Activated T-helper 1 cell treated with anti-CD3 and anti-CD28 coated beads, Interleukin-12 subunit alpha, Interleukin-12 subunit beta, Interleukin-2, Interleukin-4 antibody, amounts not matched to agents 30 ng/mL and 10 ng/mL and 1 ng/mL, durations not matched to agents 14 hours and 24 hours and 36 hours (primary cell): ENCODE data around the gene REXO1. TPM values are rescaled to one million over a fixed set of nuclear protein-coding genes. Genes with fewer than 3 reads are reported as not detected.

ENCODE experiments used
- DNase-seq: peaks from one replicate; pipeline ENCODE4 v3.0.0; 2021; ENCODE audit warnings: low spot score
- H3K27ac Mint-ChIP-seq: one replicate; pipeline ENCODE4 v1.8.0; 2021; ENCODE audit warnings: mild to moderate bottlenecking, mixed read lengths
- H3K27me3 Mint-ChIP-seq: one replicate; pipeline ENCODE4 v1.8.0; 2022; ENCODE audit warnings: mild to moderate bottlenecking, moderate library complexity, mixed read lengths; ENCODE audit not compliant: insufficient read depth
- H3K36me3 Mint-ChIP-seq: one replicate; pipeline ENCODE4 v1.8.0; 2021; ENCODE audit warnings: low read depth, mixed read lengths
- H3K4me1 Mint-ChIP-seq: one replicate; pipeline ENCODE4 v1.8.0; 2021; ENCODE audit warnings: low read depth, mixed read lengths
- H3K4me3 Mint-ChIP-seq: one replicate; pipeline ENCODE4 v1.8.0; 2021; ENCODE audit warnings: mild to moderate bottlenecking, moderate library complexity, mixed read lengths
- H3K9me3 Mint-ChIP-seq: one replicate; pipeline ENCODE4 v1.8.0; 2021; ENCODE audit warnings: mixed read lengths
- intact Hi-C: fragments of 100-400 bp; cut with micrococcal nuclease; formaldehyde crosslinking; loops from one replicate; pipeline ENCODE4 v1.15.1; 2024
- total RNA-seq: library from RNA; stranded (reverse); gene quantifications from 2 replicates; pipeline ENCODE4 v1.2.3, GENCODE V29; 2022

Gene REXO1
- total RNA-seq, 1 donor from 2014 or later: 64.5 TPM

DNA sequence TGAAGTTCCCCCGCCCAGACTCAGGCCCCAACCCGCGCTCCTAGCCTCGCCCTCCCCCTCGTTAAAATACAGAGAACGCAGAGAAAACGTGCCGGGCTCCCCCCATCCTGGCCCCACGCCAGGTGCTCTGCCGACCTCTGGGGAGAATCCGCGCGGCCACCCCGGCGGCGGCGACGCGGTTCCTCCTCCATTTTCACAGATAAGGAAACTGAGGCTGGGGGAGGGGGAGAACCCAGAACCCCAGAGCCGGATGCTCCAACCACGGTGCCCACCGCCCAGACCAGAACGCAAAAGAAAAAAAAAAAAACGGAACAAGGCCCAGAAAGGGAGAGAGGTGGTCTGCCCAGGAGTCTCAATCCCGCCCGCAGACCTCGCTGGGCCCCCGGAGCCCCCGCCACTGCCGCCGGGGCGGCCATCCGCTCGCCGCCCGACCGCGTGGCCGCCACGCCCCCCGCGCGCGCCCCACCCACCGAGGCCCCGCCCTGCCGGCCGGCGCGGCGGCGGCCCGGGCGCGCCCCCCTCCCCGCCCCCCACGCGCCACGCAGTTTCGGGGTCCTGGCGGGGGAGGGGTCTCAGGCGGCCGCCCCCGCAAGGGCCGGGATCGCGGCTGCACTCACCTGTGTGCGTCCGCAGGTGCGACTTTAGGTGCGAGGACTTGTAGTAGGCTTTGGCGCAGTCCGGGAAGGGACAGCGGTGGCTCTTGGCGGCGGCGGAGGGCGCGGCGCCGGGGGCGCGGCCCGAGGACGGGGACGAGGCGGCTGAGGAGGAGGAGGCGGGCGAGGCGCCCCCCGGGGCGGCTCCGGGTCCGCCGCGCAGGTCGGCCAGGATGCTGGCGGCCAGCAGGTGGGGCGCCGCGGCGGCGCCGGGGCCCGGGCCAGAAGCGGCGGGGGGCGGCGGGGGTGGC lies 14.4 kb upstream of the REXO1 start:
- Mint-ChIP-seq H3K4me3 (peak overlapping the region; percentile 95), H3K27me3 (peaks cover 2% of the 10 kb centered on the region), H3K9me3 (no peaks in the 10 kb centered on the region), H3K4me1 (peaks cover 22% of the 10 kb centered on the region), H3K36me3 (peaks cover 2% of the 10 kb centered on the region), H3K27ac (peak overlapping the region; percentile 95)
- DNase-seq: peak; percentile 53
- intact Hi-C loops: loop anchor here (1.0 to 5.0 kb wide), 5 partner anchors 7 to 613 kb away; partner anchors contain the start of genes AP3D1, DAZAP1, PCSK4 and REEP6

DNA sequence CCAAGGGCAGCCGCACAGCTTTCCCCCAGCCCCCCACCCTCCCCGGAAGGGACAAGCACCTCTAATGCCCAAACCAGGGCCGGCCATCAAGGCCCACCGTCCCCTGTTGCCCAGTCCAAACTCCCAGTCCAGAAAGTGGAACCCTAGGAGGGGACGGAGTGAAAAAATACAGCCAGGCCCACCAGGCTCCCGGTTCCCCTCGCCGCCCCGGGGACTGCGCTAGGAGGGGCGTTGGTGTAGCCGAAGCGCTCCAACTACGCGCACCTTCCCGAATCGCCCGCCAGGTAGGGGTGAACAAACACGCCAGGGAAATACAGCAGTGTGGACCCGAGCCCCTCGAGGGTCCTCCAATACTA lies 13.8 kb upstream of the REXO1 start:
- H3K4me1 Mint-ChIP-seq: peaks cover 22% of the 10 kb centered on the region
- no peak for DNase-seq
- peak overlapping the region; percentile 95 for H3K27ac Mint-ChIP-seq
- peaks cover 2% of the 10 kb centered on the region for H3K36me3 Mint-ChIP-seq
- H3K27me3 Mint-ChIP-seq: peaks cover 2% of the 10 kb centered on the region
- intact Hi-C loops: loop anchor here (5.0 kb wide), 3 partner anchors 290 to 455 kb away; partner anchors contain the start of genes AP3D1, DAZAP1, PCSK4 and REEP6
- no peaks in the 10 kb centered on the region for H3K9me3 Mint-ChIP-seq
- peak overlapping the region; percentile 95 for H3K4me3 Mint-ChIP-seq

DNA sequence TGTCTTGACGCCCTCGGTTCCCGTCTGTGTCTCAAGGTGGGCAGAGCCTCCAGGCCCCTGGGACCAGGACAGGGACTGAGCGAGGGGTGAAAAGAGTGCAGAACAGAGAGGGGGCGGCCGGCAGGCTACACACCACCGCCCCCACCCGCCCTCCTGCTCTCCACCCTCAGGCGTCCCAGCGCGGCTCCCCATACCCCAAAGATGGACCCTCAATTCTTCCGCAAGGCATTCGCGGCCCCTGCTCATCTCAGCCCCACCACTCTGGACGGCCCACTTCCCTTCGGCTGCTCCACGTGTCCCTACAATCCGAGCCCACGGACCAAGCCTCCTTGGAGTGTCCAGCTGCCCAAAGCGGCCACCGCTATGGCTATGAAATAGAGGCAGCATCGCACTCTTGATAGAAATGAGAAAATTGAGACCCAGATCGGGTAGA lies 13.3 kb upstream of the REXO1 start:
- Mint-ChIP-seq H3K27me3 (peaks cover 2% of the 10 kb centered on the region), H3K36me3 (peaks cover 2% of the 10 kb centered on the region), H3K27ac (peak overlapping the region; percentile 68), H3K4me3 (peak overlapping the region; percentile 95), H3K9me3 (no peaks in the 10 kb centered on the region), H3K4me1 (peaks cover 22% of the 10 kb centered on the region)
- intact Hi-C loops: loop anchor here (5.0 kb wide), 3 partner anchors 291 to 454 kb away; partner anchors contain the start of genes AP3D1, DAZAP1, PCSK4 and REEP6
- no peak for DNase-seq

DNA sequence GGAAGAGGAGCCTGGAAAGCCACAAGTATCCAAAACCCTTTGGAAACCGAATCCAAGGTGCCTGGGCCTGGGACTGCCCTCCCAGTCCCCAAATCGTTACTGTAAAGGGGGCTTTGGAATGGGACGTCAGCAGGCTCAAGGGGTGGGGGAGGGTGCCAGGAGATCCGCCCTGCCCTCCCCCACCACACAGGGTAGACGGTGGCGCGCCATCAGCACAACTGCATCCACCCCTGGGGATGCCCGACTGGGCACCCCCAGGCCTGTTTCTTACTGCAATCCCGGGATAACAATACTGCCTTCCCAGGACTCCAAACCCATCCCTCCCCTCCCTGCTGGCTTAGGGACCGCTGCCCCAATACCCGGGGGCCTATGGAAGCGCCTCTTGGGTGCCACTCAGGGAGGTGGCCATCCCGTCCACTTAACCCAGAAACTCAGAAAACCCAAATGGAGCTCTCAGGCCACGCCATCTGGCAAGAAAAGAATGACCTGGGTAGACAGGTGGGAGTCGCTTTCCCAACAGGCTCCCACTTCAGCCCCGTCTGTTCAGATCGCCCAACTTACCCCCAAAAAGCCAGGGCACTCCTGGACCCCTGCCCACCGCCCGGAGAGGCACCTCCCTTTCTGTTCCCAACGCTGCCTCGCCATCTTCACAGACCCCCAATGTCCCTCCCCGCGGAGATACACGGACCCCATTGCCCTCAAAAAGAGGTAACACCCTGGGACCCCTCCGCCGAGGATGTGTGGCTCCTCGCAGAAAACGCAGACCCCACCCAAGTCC lies 12.7 kb upstream of the REXO1 start:
- Mint-ChIP-seq H3K4me3 (peak overlapping the region; percentile 95), H3K4me1 (peaks cover 23% of the 10 kb centered on the region), H3K27me3 (peaks cover 2% of the 10 kb centered on the region), H3K27ac (peak overlapping the region; percentile 68), H3K36me3 (peaks cover 2% of the 10 kb centered on the region), H3K9me3 (no peaks in the 10 kb centered on the region)
- intact Hi-C loops: loop anchor here (5.0 kb wide), 3 partner anchors 291 to 454 kb away; partner anchors contain the start of genes AP3D1, DAZAP1, PCSK4 and REEP6
- no peak for DNase-seq

DNA sequence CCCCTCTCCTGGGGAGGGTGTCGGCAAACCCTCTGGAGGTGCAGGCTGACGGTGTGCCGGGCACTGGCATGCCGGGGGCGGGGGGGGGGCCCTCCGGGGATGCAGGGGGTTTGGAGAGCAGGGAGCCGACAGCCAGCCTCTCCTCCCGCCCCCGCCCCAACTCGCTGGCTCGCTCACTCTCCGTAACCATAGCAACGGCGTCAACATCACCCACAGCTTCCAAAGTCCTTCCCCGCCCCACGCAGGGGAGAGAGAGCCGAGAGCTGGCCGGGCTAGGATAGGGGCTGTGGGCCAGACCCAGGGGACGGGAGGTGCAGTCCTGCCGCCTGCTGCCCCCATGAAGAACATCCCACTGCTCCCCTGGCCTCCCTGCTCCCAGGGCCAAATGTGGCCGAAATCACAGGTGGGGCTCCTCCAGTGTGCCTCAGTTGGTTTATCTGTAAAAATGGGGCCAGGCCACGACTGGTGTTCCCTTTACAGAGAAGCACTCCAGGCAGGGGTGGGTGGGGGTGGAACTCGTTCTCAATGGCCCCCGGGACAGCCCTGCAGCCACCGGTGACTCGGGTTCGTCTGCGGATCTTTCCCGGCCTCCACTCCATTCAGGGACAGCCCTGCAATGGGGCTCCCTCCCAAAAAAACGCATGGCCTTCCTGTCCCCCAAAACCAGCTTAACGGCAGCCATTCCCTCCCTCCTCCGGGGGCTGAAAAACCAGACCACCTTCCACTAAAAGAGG lies 11.9 kb upstream of the REXO1 start:
- Mint-ChIP-seq H3K36me3 (peaks cover 2% of the 10 kb centered on the region), H3K4me3 (no peak overlapping the region), H3K27ac (no peak overlapping the region), H3K4me1 (peaks cover 30% of the 10 kb centered on the region), H3K27me3 (peaks cover 2% of the 10 kb centered on the region), H3K9me3 (no peaks in the 10 kb centered on the region)
- intact Hi-C loops: loop anchor here (5.0 kb wide), 3 partner anchors 292 to 453 kb away; partner anchors contain the start of genes AP3D1, DAZAP1, PCSK4 and REEP6
- DNase-seq: no peak

DNA sequence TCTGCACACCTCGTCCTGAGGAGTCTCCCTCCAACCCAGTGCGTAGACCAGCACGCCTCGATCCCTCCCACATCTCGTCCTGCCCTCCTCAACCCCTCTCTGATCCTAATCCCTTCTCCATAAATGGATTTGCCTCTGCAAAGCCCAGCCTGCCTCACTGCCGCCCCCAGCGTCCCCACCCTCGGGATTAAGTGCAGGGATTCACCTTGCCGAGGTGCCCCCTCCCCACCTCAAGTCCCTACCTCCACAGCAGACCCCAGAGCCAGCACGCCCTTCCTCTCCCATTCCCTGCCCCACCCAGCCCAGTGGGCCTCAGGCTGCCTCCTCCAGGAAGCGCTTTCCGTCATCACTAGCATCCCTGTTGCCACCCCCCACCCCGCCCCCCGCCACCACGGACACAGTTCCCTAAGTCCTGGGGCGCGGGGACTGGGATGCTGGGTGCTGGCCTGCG lies 11.1 kb upstream of the REXO1 start:
- Mint-ChIP-seq H3K36me3 (peaks cover 2% of the 10 kb centered on the region), H3K4me3 (peak overlapping the region; percentile 22), H3K27ac (peak overlapping the region; percentile 67), H3K9me3 (no peaks in the 10 kb centered on the region), H3K4me1 (peaks cover 36% of the 10 kb centered on the region), H3K27me3 (peaks cover 2% of the 10 kb centered on the region)
- DNase-seq: no peak
- intact Hi-C loops: no loop called here

DNA sequence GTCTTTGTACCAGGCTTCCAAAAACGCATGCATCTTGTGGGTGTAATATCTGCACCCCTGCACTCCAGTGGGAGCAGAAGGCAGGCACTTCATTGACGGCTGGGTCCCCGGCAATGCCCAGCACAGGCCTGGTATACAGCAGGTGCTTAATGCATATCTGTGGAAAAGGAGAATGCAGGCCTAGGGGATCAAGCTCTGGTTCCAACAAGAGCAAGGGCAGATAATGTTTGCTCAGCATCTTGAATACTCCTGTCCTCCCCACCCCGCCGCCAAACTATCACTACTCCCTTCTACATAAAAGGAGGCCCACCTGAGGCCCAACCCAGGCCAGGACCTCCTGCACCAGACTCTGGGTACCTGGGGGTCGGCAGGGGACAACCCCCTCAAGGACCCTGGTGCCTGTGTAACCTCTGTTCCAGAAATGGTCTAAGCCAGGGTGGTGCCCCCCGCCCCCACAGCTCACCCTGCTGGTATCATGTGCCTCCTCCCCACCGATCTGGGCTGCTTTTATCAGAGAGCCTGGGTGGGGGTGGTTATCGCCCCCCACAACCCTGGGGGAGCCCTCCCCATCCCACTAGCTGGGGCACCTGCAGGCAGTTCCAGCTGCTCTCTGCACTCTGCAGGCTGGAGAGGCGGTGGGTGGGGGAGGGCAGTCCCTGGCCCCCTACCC lies 10.3 kb upstream of the REXO1 start:
- H3K4me3 Mint-ChIP-seq: peak overlapping the region; percentile 61
- intact Hi-C loops: no loop called here
- H3K36me3 Mint-ChIP-seq: peaks cover 2% of the 10 kb centered on the region
- H3K27ac Mint-ChIP-seq: no peak overlapping the region
- peaks cover 2% of the 10 kb centered on the region for H3K27me3 Mint-ChIP-seq
- H3K9me3 Mint-ChIP-seq: no peaks in the 10 kb centered on the region
- peaks cover 37% of the 10 kb centered on the region for H3K4me1 Mint-ChIP-seq
- DNase-seq: no peak

DNA sequence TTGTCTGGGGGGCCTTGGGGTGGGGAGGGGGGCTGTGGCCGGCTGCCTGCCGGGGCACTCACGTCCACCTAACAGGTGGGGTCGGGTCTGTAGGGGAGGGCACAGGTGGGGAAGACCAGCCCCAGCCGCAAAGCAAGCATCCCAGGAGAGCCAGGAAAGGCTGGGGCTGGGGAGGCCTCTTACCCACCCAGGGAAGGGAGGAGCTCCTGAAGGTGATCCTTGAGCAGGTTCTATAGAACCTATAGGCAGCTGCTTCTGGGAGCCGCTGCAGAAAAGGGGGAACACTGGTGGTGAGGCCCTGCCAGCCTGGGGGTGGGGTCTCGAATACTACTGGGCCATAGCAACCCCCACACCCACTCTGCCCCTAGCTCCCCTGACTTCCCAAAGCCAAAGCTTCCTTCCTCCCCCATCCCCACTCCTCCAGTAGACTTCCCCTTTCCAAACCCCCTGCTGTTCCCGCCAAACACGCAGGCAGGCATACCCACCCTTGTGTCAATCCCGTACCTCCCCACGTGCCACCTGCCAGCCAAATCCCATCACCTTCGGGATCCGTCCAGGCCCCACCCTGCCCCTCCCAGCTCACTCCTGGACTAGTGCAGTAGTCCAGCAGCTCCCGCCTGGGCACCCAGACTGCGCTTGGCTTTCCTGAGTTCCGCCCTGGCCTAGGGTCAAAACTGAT lies 9.5 kb upstream of the REXO1 start:
- peak overlapping the region; percentile 61 for H3K4me3 Mint-ChIP-seq
- H3K4me1 Mint-ChIP-seq: peaks cover 43% of the 10 kb centered on the region
- peaks cover 6% of the 10 kb centered on the region for H3K36me3 Mint-ChIP-seq
- intact Hi-C loops: no loop called here
- DNase-seq: no peak
- H3K9me3 Mint-ChIP-seq: no peaks in the 10 kb centered on the region
- peaks cover 2% of the 10 kb centered on the region for H3K27me3 Mint-ChIP-seq
- H3K27ac Mint-ChIP-seq: peak overlapping the region; percentile 67

DNA sequence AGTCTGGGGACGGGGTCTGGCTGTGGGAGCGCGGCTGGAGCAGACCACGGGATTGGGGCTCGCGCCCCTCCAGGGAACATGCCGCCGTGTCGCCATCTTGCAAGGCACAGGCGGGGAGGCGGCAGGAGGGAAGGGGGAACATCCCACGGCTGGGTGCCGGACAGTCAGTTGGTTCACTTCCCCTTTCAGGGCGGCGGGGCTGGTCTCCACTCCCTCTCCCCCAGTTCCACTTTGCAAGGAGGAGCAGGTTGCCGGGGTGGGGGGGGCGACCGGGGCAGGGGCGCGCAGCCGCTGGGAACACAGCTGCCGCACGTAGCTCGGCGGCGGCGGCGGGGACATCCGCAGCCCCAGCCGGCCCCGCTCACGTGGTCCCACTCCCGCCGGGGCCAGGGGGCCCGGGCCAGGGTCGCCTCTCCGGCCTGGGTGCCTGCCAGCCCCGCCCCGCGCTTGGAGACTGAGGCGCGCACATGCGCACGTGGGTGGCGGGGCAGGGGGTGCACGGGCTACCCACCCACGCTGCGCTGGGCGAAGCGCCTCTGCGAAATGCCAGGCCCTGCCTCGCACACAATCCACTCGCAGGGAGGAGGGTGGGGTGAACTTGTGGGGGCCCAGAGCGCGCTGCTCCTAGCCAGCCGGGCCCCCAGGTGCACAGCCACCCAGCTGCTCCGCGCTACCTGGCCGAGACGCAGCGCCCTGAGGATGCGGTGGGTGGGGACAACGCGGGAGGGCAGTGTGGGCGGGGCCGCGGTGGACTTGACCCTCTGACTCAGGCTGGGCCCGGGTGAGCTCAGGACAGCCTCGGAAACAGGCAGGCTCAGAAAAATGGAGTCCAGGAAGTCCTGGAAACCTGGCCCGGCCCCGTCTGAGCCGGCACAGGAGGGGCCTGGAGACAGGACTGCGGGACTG lies 8.7 kb upstream of the REXO1 start:
- Mint-ChIP-seq H3K4me3 (peak overlapping the region; percentile 80), H3K27me3 (no peaks in the 10 kb centered on the region), H3K9me3 (no peaks in the 10 kb centered on the region), H3K27ac (peak overlapping the region; percentile 86), H3K4me1 (peaks cover 38% of the 10 kb centered on the region), H3K36me3 (peaks cover 6% of the 10 kb centered on the region)
- intact Hi-C loops: no loop called here
- DNase-seq: peak; percentile 27

DNA sequence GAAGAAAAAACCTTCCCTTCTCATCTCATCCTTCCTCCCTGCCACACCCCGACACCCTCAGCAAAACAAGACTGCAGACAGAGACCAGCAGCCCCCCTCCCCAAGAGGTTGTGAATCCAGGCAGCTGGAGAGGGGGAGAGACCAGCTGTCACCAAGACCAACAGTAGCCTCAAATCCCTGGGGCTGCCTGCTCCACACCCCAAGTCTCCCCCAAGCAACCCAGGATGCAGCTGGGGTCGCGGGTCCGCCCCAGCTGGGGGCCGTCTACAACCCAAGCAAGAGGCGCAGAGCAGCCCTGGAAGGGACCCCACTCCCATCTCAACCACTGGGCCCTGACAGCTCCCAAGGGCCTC lies 8.0 kb upstream of the REXO1 start:
- H3K4me1 Mint-ChIP-seq: peaks cover 32% of the 10 kb centered on the region
- DNase-seq: no peak
- intact Hi-C loops: no loop called here
- peak overlapping the region; percentile 80 for H3K4me3 Mint-ChIP-seq
- H3K36me3 Mint-ChIP-seq: peaks cover 4% of the 10 kb centered on the region
- no peaks in the 10 kb centered on the region for H3K27me3 Mint-ChIP-seq
- H3K27ac Mint-ChIP-seq: peak overlapping the region; percentile 86
- no peaks in the 10 kb centered on the region for H3K9me3 Mint-ChIP-seq

DNA sequence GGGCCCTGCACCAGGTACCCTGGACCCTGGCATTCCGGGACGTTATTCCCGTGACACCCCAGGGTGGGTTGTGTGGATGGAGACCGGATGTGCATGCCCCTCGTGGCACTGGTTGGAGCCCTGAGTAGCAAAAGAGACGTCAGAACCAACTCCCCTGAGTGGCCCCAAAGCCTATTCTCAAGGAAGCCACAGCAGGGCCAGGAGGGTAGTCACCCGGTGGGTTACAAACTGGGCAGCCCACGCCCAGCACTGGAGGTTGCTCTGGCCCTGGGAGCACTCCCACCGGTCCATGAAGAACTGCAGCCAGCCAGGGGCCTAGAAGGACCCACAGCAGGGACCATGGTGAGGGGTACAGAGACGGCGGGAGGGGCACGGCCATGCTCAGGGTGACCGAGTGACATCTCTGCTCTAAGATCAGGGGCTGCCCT lies 7.6 kb upstream of the REXO1 start:
- Mint-ChIP-seq H3K4me1 (peaks cover 27% of the 10 kb centered on the region), H3K9me3 (no peaks in the 10 kb centered on the region), H3K27ac (peak overlapping the region; percentile 86), H3K36me3 (peaks cover 4% of the 10 kb centered on the region), H3K27me3 (no peaks in the 10 kb centered on the region), H3K4me3 (peak overlapping the region; percentile 80)
- intact Hi-C loops: loop anchor here (1.0 kb wide), 2 partner anchors 7 to 44 kb away; partner anchors contain the start of genes ATP8B3 and KLF16
- DNase-seq: peak; percentile 27
